ENCODE data around the gene SORCS3. TPM values are rescaled to one million over a fixed set of nuclear protein-coding genes. Genes with fewer than 3 reads are reported as not detected.

Gene SORCS3
- polyA plus RNA-seq, 1 donor, result 4.2 TPM

GRCh38 chr10:105188737-105189462 lies 547.8 kb downstream of the SORCS3 start:
- DNase-seq, result no peak

GRCh38 chr10:105189463-105189800 lies 548.3 kb downstream of the SORCS3 start:
- DNase-seq, result no peak

DNA sequence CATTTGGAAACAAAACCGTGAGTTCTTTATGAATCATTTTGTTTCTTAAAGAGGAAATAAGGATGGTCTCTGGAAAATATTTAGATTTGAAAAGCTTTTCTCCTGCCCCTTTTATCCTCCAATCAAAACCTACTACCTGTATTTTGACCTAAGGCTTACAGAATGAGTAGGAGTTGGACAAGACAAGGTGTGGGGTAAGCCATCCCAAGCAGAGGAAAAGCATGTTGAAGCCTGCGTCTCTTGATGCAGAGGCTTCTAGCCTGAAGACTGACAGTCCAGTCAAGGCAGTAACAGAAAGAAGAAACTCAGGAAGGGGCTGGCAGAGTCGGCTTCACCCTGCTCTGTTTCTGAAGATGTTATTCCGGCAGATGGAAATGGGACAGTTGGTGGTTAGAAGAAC lies 551.1 kb downstream of the SORCS3 start:
- no peak for DNase-seq

GRCh38 chr10:105192861-105193260 lies 551.8 kb downstream of the SORCS3 start:
- DNase-seq, result no peak

DNA sequence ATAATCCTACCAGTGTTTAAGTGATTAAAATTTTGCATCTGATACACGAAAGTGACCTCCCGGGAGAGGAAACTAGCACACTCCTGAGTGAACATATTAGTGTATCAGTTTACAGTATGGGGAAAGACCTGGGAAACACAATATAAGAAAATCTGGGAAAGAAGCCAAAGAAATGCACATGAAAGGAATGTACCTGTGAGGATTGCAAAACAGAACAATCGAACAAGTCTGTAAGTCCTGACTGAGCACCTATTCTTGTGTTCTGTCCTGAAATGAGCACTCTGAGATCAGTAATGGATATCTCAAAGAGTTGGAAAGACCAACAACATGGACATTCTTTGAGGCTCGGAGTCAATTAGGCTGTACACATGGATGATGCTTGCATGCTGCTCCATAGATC lies 554.7 kb downstream of the SORCS3 start:
- no peak for DNase-seq

DNA sequence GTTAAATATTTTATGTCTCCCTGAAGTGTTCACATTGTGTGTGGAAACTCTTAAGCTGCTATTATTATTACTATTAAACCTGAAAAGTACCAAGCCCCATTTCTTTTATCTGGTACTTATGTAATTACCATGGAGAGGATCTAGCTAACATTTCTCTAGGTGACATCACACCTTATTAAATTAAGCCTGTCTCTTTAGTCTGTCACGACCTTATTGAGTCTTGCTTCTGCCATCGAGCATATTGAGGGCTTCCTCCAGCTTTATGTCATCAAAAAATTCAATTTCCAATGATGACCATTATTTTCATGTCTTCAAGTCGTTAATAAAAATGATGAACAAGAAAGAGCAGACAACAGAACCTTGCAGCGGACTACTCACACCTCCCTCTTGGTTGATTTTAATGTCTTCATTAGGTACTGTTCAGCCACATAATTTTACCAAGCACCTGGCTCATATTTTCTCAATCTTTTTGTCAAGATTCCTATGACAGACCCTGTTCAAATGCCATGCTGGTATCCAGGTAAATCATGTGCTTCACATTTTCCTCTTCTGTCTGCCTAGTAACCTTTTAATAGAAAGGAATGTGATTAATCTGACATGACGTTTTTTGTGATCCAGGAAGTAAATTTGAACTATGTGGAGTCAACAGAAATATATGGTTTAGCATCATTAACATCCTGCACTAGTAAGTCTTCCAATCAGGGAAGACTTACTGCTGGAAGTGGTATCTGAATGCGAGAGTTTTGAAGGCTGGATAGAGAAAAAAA lies 556.7 kb downstream of the SORCS3 start:
- no peak for DNase-seq

GRCh38 chr10:105206616-105207015 lies 565.5 kb downstream of the SORCS3 start:
- DNase-seq, result no peak

- peak; percentile 31 for DNase-seq
Measured at GRCh38 chr10:105207476-105207995, 566.4 kb downstream of the SORCS3 start.

DNA sequence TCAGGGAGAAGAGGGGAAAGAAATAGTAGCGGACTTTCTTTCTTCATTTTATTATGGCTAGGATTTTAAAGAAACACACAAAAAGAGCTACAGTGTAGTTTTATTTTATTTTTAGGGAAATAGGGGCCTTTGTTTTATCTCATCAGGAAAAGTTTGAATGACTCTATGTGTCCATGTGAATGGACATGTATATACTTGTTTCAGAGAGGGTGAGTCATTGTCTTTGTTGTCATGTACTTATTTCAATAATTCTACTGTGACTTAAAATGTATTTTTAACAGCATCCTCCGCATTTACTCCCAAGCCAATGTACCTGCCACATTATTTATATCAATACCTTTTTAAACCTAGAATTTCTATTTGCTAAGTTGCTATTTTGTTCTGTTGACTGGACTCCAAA lies 569.5 kb downstream of the SORCS3 start:
- no peak for DNase-seq

DNA sequence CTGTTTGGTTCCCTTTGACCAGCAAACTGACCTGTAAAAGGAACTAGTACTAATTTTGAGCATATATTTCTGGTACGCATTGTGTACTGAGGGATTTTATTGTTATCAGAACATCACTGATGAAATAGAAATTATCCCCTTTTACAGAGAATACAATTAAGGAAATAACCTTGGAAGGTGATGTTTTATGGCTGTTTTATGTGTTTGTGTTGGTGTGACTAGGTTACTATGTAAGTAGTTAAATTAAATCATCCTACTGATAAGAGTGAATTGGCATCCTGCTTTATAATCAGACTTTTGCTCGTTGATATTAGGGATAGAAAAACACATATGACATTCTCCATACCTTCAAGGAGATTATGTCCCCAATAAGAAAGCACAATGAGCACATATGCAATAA lies 596.6 kb downstream of the SORCS3 start:
- no peak for DNase-seq

DNA sequence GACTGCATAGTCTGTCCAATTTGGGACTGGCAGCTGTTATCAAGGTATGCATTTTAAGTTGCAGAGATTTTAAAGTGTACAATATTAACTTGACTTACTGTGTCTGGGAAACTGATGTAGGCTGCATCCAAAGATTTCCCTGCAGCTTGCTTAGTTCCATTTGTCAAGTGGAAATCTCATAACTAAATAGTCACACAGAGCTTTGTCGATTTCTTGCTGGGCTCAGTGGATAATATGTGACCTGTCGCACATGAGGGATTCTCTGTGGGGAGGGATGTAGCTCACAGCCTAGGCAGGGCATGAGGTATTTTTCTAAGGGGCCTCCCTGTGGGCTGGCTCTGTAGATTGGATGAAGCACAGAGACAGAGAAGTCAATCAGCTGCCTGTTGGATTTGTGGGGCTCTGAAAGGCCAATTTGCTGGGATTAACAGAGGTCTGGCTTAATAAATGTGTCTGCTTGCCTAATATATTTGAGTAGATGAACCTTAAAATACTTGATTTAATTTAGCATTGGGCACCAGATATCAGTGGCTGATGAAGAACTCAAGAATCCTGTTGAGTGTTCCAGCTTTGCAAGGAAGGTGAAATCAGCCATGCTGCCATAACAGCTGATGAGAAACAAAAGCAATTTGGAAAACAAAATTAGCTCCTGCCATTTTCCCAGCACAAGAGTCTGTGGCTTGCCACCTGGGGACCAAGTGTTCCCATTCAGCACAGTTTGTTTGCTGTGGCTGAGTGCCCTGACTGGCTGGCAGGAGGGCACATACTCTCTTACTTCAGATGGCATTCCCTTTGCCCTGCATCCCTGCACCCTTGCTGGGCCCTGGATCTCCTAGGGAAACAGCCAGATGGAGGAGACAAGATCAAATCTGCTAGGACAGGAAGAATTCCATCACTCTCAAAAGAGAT lies 598.5 kb downstream of the SORCS3 start:
- no peak for DNase-seq

GRCh38 chr10:105241254-105241653 lies 600.2 kb downstream of the SORCS3 start:
- DNase-seq, result no peak

- DNase-seq, result no peak
Measured at GRCh38 chr10:105243381-105243780, 602.3 kb downstream of the SORCS3 start.

GRCh38 chr10:105243825-105244224 lies 602.7 kb downstream of the SORCS3 start:
- no peak for DNase-seq

DNA sequence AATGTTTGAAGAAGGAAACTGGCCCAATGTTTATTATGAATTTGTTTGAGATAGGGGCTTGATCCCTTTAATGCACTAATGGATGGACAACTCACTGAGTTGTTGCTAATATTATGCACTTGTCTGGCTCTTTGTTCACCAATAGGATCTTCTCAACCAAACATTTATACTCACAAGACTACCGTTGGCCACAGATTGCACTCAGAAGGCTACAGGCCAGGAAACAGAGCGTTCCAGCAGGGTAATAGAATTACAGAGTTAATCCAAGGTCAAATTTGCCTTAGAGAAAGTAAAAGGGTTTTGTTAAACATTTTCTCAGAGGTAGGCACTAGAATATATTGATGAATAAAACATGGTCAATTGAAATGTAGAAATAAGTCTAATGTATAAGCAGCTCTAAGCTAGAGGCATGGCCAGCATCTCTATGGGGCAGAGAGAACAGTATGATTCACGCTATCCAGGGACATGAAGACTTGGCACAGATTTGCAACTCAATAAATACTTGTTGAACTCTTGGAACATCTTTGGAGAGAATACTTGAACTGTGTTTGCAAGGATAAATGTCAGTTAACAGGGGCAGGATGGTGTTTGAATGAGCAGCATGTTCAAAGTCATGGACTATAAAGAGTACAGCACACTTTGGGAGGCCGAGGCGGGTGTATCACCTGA lies 606.9 kb downstream of the SORCS3 start:
- no peak for DNase-seq

GRCh38 chr10:105252911-105253310 lies 611.8 kb downstream of the SORCS3 start:
- DNase-seq, result peak; percentile 13

DNA sequence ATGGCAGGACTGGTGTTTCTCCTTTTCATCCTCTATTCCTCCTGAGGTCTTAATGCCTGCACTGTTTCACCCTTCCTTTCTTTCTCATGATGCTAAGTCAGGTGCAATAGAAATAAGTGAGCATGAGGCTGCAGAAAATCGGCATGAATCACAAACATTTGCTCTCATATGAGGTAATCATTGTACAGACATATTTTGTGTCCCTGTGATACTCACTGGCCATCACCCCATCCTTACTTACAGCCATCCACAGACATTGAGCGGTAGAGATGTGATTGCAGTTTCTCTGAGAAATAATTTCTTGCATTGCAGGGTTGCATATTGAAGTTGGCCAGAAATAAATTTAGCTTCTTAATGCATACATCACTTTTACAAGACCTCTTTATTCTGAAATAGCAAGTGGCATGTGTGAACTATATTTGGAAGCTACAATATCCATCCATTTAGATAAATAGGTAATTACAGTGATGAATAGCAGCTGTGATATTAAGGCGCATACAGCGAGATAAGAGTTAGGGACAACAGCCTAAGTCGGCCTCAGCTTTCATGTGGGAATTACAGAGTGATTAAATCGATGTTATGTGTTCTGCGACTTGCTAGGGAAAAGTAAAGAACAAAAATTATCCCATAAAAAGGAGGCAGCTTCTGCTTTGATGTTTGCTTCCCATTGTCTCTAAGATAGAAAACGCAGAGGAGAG lies 612.6 kb downstream of the SORCS3 start:
- DNase-seq, result no peak

- no peak for DNase-seq
Measured at GRCh38 chr10:105258036-105258673, 617.1 kb downstream of the SORCS3 start.

- no peak for DNase-seq
Measured at GRCh38 chr10:105258674-105259065, 617.6 kb downstream of the SORCS3 start.

DNA sequence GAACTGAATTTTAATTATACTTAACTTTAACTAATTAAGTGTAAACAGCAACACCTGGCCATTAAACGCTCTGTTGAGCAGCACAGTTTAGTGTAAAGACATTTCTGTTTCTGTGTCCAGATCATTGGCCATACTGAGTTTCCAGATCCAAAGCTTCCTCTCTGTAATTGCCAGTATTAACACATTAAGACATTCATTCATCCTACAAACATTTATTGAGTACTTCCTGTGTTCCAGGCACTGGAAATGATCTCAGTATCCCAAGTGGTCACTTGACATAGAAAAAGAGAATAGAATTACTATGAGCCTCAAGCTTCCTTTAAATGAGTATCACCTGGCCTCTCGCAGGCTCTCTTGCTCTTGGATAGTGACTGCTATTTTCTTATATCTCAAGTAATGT lies 618.1 kb downstream of the SORCS3 start:
- DNase-seq, result no peak

DNA sequence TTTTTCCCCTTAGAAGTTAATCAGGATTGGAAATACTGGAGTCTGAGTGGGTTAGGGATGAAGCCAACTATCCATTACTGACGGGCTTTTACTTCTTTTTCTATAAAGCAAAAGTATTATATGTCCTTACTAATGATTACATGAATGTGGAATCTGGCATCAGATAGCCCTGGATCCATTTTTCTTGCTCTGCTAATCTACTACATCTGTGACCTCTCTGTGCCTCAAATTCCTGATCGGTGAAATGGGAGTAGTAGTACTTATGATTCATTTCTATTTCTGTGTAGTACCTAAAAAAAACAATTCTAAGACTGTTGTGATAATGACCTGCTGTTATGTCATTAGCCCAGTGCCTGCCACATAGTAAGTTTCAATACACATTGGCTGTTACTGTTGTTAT lies 621.6 kb downstream of the SORCS3 start:
- no peak for DNase-seq
